ENCODE results near the gene AGBL1.

DNA sequence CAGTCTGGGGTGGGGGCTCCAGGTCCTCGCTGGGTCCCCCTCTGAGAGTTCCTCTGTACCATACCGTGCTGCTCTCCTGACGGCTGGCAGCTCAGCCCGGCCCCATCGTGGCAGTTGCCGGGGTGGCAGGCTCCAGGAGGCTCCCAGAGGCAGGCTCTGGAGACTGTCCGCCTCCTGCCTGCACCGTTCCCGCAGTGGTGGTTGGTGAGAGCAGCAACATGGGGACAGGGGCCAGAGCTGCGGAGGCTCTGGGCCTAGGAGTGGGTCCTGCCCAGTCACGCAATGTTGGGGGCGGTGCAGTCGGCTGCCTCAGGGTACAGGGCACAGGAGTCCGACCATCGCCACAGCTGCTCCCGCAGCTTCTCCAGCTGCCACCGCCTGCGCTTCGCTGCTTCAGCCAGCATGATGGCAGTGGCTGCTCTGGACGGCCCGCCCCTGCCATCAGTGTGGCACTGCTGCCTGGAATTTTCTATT lies 492.7 kb downstream of the AGBL1 start:
- TF ChIP-seq, protein P1, sequence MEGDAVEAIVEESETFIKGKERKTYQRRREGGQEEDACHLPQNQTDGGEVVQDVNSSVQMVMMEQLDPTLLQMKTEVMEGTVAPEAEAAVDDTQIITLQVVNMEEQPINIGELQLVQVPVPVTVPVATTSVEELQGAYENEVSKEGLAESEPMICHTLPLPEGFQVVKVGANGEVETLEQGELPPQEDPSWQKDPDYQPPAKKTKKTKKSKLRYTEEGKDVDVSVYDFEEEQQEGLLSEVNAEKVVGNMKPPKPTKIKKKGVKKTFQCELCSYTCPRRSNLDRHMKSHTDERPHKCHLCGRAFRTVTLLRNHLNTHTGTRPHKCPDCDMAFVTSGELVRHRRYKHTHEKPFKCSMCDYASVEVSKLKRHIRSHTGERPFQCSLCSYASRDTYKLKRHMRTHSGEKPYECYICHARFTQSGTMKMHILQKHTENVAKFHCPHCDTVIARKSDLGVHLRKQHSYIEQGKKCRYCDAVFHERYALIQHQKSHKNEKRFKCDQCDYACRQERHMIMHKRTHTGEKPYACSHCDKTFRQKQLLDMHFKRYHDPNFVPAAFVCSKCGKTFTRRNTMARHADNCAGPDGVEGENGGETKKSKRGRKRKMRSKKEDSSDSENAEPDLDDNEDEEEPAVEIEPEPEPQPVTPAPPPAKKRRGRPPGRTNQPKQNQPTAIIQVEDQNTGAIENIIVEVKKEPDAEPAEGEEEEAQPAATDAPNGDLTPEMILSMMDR (IDR thresholded peaks at IDR 0.05) = no peak
- no peak for TF ChIP-seq POLR2A (IDR thresholded peaks at IDR 0.05)

Measured in right lobe of liver (tissue), 4 donors.